Vagina (tissue), 2 donors: ENCODE data around the gene GRIP2. TPM values are rescaled to one million over a fixed set of nuclear protein-coding genes. Genes with fewer than 3 reads are reported as not detected.

ENCODE experiments used
- DNase-seq, 2 donors: peaks; one replicate each; pipeline ENCODE4 v3.0.0-alpha.2; 2017; ENCODE audit errors: extremely low spot score in 2 of 2
- H3K27ac ChIP-seq: fragments of 200-600 bp; sonication (generic); one replicate; pipeline ENCODE4 v1.5.1; 2019
- H3K27me3 ChIP-seq: fragments of 200-600 bp; sonication (generic); one replicate; pipeline ENCODE4 v1.5.1; 2019
- H3K36me3 ChIP-seq, 2 donors: fragments of 200-600 bp; sonication (generic); one replicate each; pipeline ENCODE4 v1.5.1; 2017 to 2019
- H3K4me1 ChIP-seq: fragments of 200-600 bp; sonication (generic); one replicate; pipeline ENCODE4 v1.5.1; 2019
- H3K4me3 ChIP-seq, 2 donors: fragments of 200-600 bp; sonication (generic); 1 replicate in 1 of 2; 2 replicates in 1 of 2; pipeline ENCODE4 v1.5.1; 2016 to 2019
- H3K9me3 ChIP-seq: fragments of 200-600 bp; sonication (generic); one replicate; pipeline ENCODE4 v1.5.1; 2019
- CTCF ChIP-seq, 3 experiments: fragments of 450-650 bp in 2 of 3; fragments of 200-600 bp in 1 of 3; sonication (generic) in 1 of 3; IDR thresholded peaks; one replicate each; pipeline ENCODE4 v1.5.1; 2017 to 2019; ENCODE audit warnings: antibody characterized with exemption in 3 of 3, mild to moderate bottlenecking in 2 of 3, moderate library complexity in 2 of 3
- POLR2A ChIP-seq, 2 donors: fragments of 450-650 bp; IDR thresholded peaks; one replicate each; pipeline ENCODE4 v1.6.1; 2017; ENCODE audit warnings: antibody characterized with exemption in 2 of 2, mild to moderate bottlenecking in 2 of 2, moderate library complexity in 2 of 2
- POLR2AphosphoS5 ChIP-seq, 2 donors: sonication (generic); formaldehyde crosslinking; IDR thresholded peaks; one replicate each; pipeline ENCODE4 v1.9.0; 2017; ENCODE audit warnings: antibody characterized with exemption in 2 of 2, mild to moderate bottlenecking in 2 of 2, low read depth in 1 of 2; ENCODE audit not compliant: insufficient read depth in 1 of 2
- intact Hi-C: fragments of 100-400 bp; cut with DNase I; formaldehyde crosslinking; loops from one replicate; pipeline ENCODE4 v1.15.1; 2023
- total RNA-seq: library from RNA; depleted of rRNA; stranded (reverse); fragments of >200 nt; gene quantifications from one replicate; pipeline ENCODE4 v1.2.3, GENCODE V29; 2016

GRIP2 gene
- total RNA-seq, 1 donor from 2014 or later, result 0.98 TPM

- intact Hi-C loops, result no loop called here
- Histone ChIP-seq H3K4me3 (no peak overlapping the region), H3K27me3 (no peaks in the 10 kb centered on the region), H3K36me3 (no peaks in the 10 kb centered on the region), H3K27ac (no peak overlapping the region), H3K9me3 (no peaks in the 10 kb centered on the region), H3K4me1 (peaks cover 36% of the 10 kb centered on the region)
- DNase-seq, result no peak
- no peak for TF ChIP-seq POLR2A (IDR thresholded peaks at IDR 0.05)
- no peak for TF ChIP-seq CTCF (IDR thresholded peaks at IDR 0.05)
- TF ChIP-seq POLR2AphosphoS5 (IDR thresholded peaks at IDR 0.05; ENCODE audit: insufficient read depth in 1 of 2, low read depth in 1 of 2), result no peak
These were observed 8.2 kb downstream of the GRIP2 start for GRCh38 chr3:14531856-14532395.

- intact Hi-C loops, result no loop called here
- TF ChIP-seq CTCF (IDR thresholded peaks at IDR 0.05) (no peak), POLR2AphosphoS5 (IDR thresholded peaks at IDR 0.05; ENCODE audit: insufficient read depth in 1 of 2, low read depth in 1 of 2) (no peak), POLR2A (IDR thresholded peaks at IDR 0.05) (no peak)
- Histone ChIP-seq H3K4me1 (peaks cover 47% of the 10 kb centered on the region), H3K27me3 (no peaks in the 10 kb centered on the region), H3K4me3 (no peak overlapping the region), H3K27ac (no peak overlapping the region), H3K36me3 (no peaks in the 10 kb centered on the region), H3K9me3 (no peaks in the 10 kb centered on the region)
- DNase-seq, result no peak
These were observed 12.1 kb downstream of the GRIP2 start for GRCh38 chr3:14528081-14528480.

- Histone ChIP-seq H3K27me3 (no peaks in the 10 kb centered on the region), H3K9me3 (no peaks in the 10 kb centered on the region), H3K36me3 (no peaks in the 10 kb centered on the region), H3K4me3 (peak overlapping the region in 1 of 2 donors; percentile 16), H3K27ac (peak overlapping the region; percentile 66), H3K4me1 (peaks cover 38% of the 10 kb centered on the region)
- intact Hi-C loops, result no loop called here
- no peak for TF ChIP-seq CTCF (IDR thresholded peaks at IDR 0.05)
- no peak for TF ChIP-seq POLR2AphosphoS5 (IDR thresholded peaks at IDR 0.05; ENCODE audit: insufficient read depth in 1 of 2, low read depth in 1 of 2)
- TF ChIP-seq POLR2A (IDR thresholded peaks at IDR 0.05), result no peak
- DNase-seq, result no peak
These were observed 14.2 kb downstream of the GRIP2 start for GRCh38 chr3:14525685-14526631.

- H3K36me3 ChIP-seq, result no peaks in the 10 kb centered on the region
- no peak for DNase-seq
- H3K4me3 ChIP-seq, result peak overlapping the region in 1 of 2 donors; percentile 16
- intact Hi-C loops, result no loop called here
- no peak for TF ChIP-seq POLR2AphosphoS5 (IDR thresholded peaks at IDR 0.05; ENCODE audit: insufficient read depth in 1 of 2, low read depth in 1 of 2)
- no peak for TF ChIP-seq CTCF (IDR thresholded peaks at IDR 0.05)
- no peak for TF ChIP-seq POLR2A (IDR thresholded peaks at IDR 0.05)
- H3K9me3 ChIP-seq, result no peaks in the 10 kb centered on the region
- H3K27me3 ChIP-seq, result no peaks in the 10 kb centered on the region
- peaks cover 38% of the 10 kb centered on the region for H3K4me1 ChIP-seq
- peak overlapping the region; percentile 66 for H3K27ac ChIP-seq
These were observed 15.1 kb downstream of the GRIP2 start for GRCh38 chr3:14524920-14525660.
